Body of pancreas (tissue), 4 donors: ENCODE results near the gene KREMEN2. TPM values are rescaled to one million over a fixed set of nuclear protein-coding genes. Genes with fewer than 3 reads are reported as not detected.

Source experiments
- ATAC-seq: fragments of 150-250 bp; one replicate; pipeline ENCODE4 v1.9.1; 2016
- DNase-seq, 4 donors: peaks; one replicate each; pipeline ENCODE4 v3.0.0-alpha.2; 2019
- H3K27ac ChIP-seq, 4 donors: fragments of 200-600 bp; sonication (generic); 1 replicate in 3 of 4; 2 replicates in 1 of 4; pipeline versions ENCODE4 v1.5.1 to v1.6.1; 2016 to 2019; ENCODE audit warnings: mild to moderate bottlenecking in 1 of 4, mixed read lengths in 1 of 4, moderate library complexity in 1 of 4
- H3K27me3 ChIP-seq, 2 donors: fragments of 200-600 bp; sonication (generic); one replicate each; pipeline ENCODE4 v1.6.0; 2016; ENCODE audit warnings: mild to moderate bottlenecking in 1 of 2
- H3K36me3 ChIP-seq, 2 donors: fragments of 200-600 bp; sonication (generic); replicated peaks in 1 of 2; 2 replicates each; pipeline ENCODE4 v1.5.1; 2016; ENCODE audit warnings: low read depth in 2 of 2; ENCODE audit not compliant: insufficient read depth in 1 of 2
- H3K4me1 ChIP-seq: fragments of 200-600 bp; sonication (generic); one replicate; pipeline ENCODE4 v1.6.0; 2016
- H3K4me3 ChIP-seq, 2 donors: fragments of 200-600 bp; sonication (generic); 1 replicate in 1 of 2; 2 replicates in 1 of 2; pipeline ENCODE4 v1.5.1; 2016 to 2019
- H3K9me3 ChIP-seq, 3 donors: fragments of 200-600 bp; sonication (generic); 1 replicate in 2 of 3; 2 replicates in 1 of 3; pipeline ENCODE4 v1.5.1; 2016
- CTCF ChIP-seq, 7 experiments: fragments of 450-650 bp in 4 of 7; fragments of 200-600 bp in 3 of 7; sonication (generic) in 3 of 7; IDR thresholded peaks; one replicate each; pipeline ENCODE4 v1.5.1; 2016 to 2019; ENCODE audit warnings: antibody characterized with exemption in 7 of 7
- POLR2A ChIP-seq, 3 donors: fragments of 450-650 bp; IDR thresholded peaks; one replicate each; pipeline ENCODE4 v1.6.1; 2016; ENCODE audit warnings: antibody characterized with exemption in 3 of 3, mild to moderate bottlenecking in 2 of 3
- WGBS, 2 donors: methylation state at CpG; one replicate each; pipeline ENCODE4 v1.1.5; 2017; 5-methylcytosine and 5-hydroxymethylcytosine counted together
- intact Hi-C: fragments of 100-400 bp; cut with DNase I; formaldehyde crosslinking; loops from one replicate; pipeline ENCODE4 v1.15.1; 2023
- total RNA-seq, 2 donors: library from RNA; depleted of rRNA; stranded (reverse); fragments of >200 nt; gene quantifications; one replicate each; pipeline ENCODE4 v1.1.0, GENCODE V29; 2016

The KREMEN2 gene
- total RNA-seq, 2 donors from 2014 or later, result 6.3 TPM; not detected in 1

GRCh38 chr16:2963074-2963722 lies 877 bp upstream of the KREMEN2 start:
- DNase-seq, result peak in 1 of 4 donors; percentile 5
- Histone ChIP-seq H3K4me3 (no peak overlapping the region), H3K27me3 (peaks cover 4 to 47% of the 10 kb centered on the region in 2 donors), H3K9me3 (no peaks in the 10 kb centered on the region), H3K4me1 (peaks cover 44% of the 10 kb centered on the region), H3K36me3 (no peaks in the 10 kb centered on the region), H3K27ac (no peak overlapping the region)
- WGBS, 2 donors, result 2 to 5% methylated on average over 12 to 21 of the region's 40 CpGs
- no peak for ATAC-seq
- intact Hi-C loops, result no loop called here
- TF ChIP-seq POLR2A (IDR thresholded peaks at IDR 0.05) (no peak), CTCF (IDR thresholded peaks at IDR 0.05) (no peak)

GRCh38 chr16:2964475-2965336 lies 631 bp downstream of the KREMEN2 start:
- no peak for ATAC-seq
- intact Hi-C loops, result no loop called here

GRCh38 chr16:2966043-2966807 lies 2.1 kb downstream of the KREMEN2 start:
- Histone ChIP-seq H3K4me1 (peaks cover 68% of the 10 kb centered on the region), H3K4me3 (no peak overlapping the region), H3K27me3 (peaks cover 4 to 50% of the 10 kb centered on the region in 2 donors), H3K36me3 (no peaks in the 10 kb centered on the region), H3K27ac (no peak overlapping the region), H3K9me3 (no peaks in the 10 kb centered on the region)
- DNase-seq (no peak), ATAC-seq (no peak)
- TF ChIP-seq POLR2A (IDR thresholded peaks at IDR 0.05), result no peak
- TF ChIP-seq CTCF (IDR thresholded peaks at IDR 0.05), result no peak
- 31 to 44% methylated on average over 19 to 39 of the region's 39 CpGs for WGBS, 2 donors
- intact Hi-C loops, result no loop called here

More at GRCh38 chr16:2964475-2965336, 631 bp downstream of the KREMEN2 start:
- no peaks in the 10 kb centered on the region for H3K9me3 ChIP-seq
- H3K4me3 ChIP-seq, result no peak overlapping the region
- TF ChIP-seq POLR2A (IDR thresholded peaks at IDR 0.05), result no peak
- TF ChIP-seq CTCF (IDR thresholded peaks at IDR 0.05), result no peak
- H3K4me1 ChIP-seq, result peaks cover 53% of the 10 kb centered on the region
- DNase-seq, result peak in 1 of 4 donors; percentile 58
- peaks cover 4 to 50% of the 10 kb centered on the region in 2 donors for H3K27me3 ChIP-seq
- no peaks in the 10 kb centered on the region for H3K36me3 ChIP-seq
- H3K27ac ChIP-seq, result no peak overlapping the region
- WGBS, 2 donors, result 0 to 6% methylated on average over 3 to 39 of the region's 68 CpGs

- intact Hi-C loops, result no loop called here
- Histone ChIP-seq H3K36me3 (no peaks in the 10 kb centered on the region), H3K4me3 (no peak overlapping the region), H3K9me3 (no peaks in the 10 kb centered on the region), H3K27ac (no peak overlapping the region), H3K4me1 (peaks cover 69% of the 10 kb centered on the region), H3K27me3 (peaks cover 4 to 50% of the 10 kb centered on the region in 2 donors)
- ATAC-seq (no peak), DNase-seq (peak; percentile 41 to 64 (median 56))
- TF ChIP-seq POLR2A (IDR thresholded peaks at IDR 0.05), result no peak
- TF ChIP-seq CTCF (IDR thresholded peaks at IDR 0.05), result peak in 1 of 7 experiments; percentile 31
- WGBS, 2 donors, result 0% methylated on average over 16 to 42 of the region's 46 CpGs
Observed at GRCh38 chr16:2966808-2967191, 2.7 kb downstream of the KREMEN2 start.
